Stomach (tissue), 9 donors: ENCODE measurements around the gene CENPT. TPM values are rescaled to one million over a fixed set of nuclear protein-coding genes. Genes with fewer than 3 reads are reported as not detected.
"Not testable (repeated sequence)": the region's sequence is repeated elsewhere in the genome, so short reads cannot be mapped to it uniquely, and the experiment has no call there.

Source experiments
- DNase-seq, 2 donors: peaks; one replicate each; pipeline versions ENCODE4 v3.0.0 to v3.0.0-alpha.2; 2013 to 2019
- H3K27ac ChIP-seq, 5 donors: fragments of 200-600 bp in 4 of 5; sonication (generic) in 4 of 5; one replicate each; pipeline ENCODE4 v1.5.1; 2013 to 2019; ENCODE audit warnings: mild to moderate bottlenecking in 1 of 5, moderate library complexity in 1 of 5
- H3K27me3 ChIP-seq, 3 donors: fragments of 200-600 bp; sonication (generic); one replicate each; pipeline ENCODE4 v1.5.1; 2017 to 2019; ENCODE audit warnings: mixed run types in 1 of 3
- H3K36me3 ChIP-seq, 4 donors: fragments of 200-600 bp; sonication (generic); 1 replicate in 3 of 4; 2 replicates in 1 of 4; pipeline ENCODE4 v1.5.1; 2016 to 2019
- H3K4me1 ChIP-seq, 4 donors: fragments of 200-600 bp; sonication (generic); one replicate each; pipeline ENCODE4 v1.5.1; 2016 to 2019
- H3K4me3 ChIP-seq, 4 donors: fragments of 200-600 bp; sonication (generic) in 3 of 4; one replicate each; pipeline ENCODE4 v1.5.1; 2016 to 2019; ENCODE audit warnings: mild to moderate bottlenecking in 1 of 4
- H3K9me3 ChIP-seq, 4 donors: fragments of 200-600 bp; sonication (generic); one replicate each; pipeline ENCODE4 v1.5.1; 2016 to 2019
- EP300 ChIP-seq: sonication (generic); formaldehyde crosslinking; IDR thresholded peaks from one replicate; pipeline ENCODE4 v1.6.1; 2017; ENCODE audit warnings: antibody characterized with exemption
- POLR2A ChIP-seq, 4 donors: fragments of 450-650 bp; IDR thresholded peaks; one replicate each; pipeline ENCODE4 v1.6.1; 2016; ENCODE audit warnings: antibody characterized with exemption in 4 of 4, control low read depth in 2 of 4, mild to moderate bottlenecking in 1 of 4, moderate library complexity in 1 of 4
- POLR2AphosphoS5 ChIP-seq, 3 donors: sonication (generic); formaldehyde crosslinking; IDR thresholded peaks; one replicate each; pipeline ENCODE4 v1.6.1; 2016; ENCODE audit warnings: antibody characterized with exemption in 3 of 3
- WGBS, 5 donors: extraction: QIAGEN DNeasy Blood & Tissue Kit in 3 of 5; methylation state at CpG; one replicate each; pipeline versions ENCODE4 v1.1.5 to v1.1.7; 2013 to 2018; 5-methylcytosine and 5-hydroxymethylcytosine counted together
- intact Hi-C: fragments of 100-400 bp; cut with DNase I; formaldehyde crosslinking; loops from one replicate; pipeline ENCODE4 v1.15.1; 2023; ENCODE audit warnings: low total_unique reads
- polyA plus RNA-seq, 3 donors: library from polyadenylated mRNA; stranded (reverse); fragments of 200-250 nt; gene quantifications; one replicate each; pipeline ENCODE4 v1.2.3, GENCODE V29; 2013
- total RNA-seq, 5 donors: library from RNA; depleted of rRNA; stranded (reverse); fragments of >200 nt; gene quantifications; one replicate each; pipeline versions ENCODE4 v1.1.0 to v1.2.3, GENCODE V29; 2014 to 2016
- TF ChIP-seq, protein P1 (sequence below), 7 experiments: fragments of 450-650 bp in 4 of 7; fragments of 200-600 bp in 3 of 7; sonication (generic) in 3 of 7; IDR thresholded peaks; one replicate each; pipeline ENCODE4 v1.5.1; 2016 to 2019; ENCODE audit warnings: antibody characterized with exemption in 7 of 7, control low read depth in 2 of 7, mild to moderate bottlenecking in 1 of 7
- donor health status: healthy with polysubstance abuse.
- donor health status: Bipolar disorder and iron deficiency.
- donor health status: healthy.

The CENPT gene
- total and polyA plus RNA-seq, 8 donors: 27.4 to 80.7 (median 56.5) TPM

DNA sequence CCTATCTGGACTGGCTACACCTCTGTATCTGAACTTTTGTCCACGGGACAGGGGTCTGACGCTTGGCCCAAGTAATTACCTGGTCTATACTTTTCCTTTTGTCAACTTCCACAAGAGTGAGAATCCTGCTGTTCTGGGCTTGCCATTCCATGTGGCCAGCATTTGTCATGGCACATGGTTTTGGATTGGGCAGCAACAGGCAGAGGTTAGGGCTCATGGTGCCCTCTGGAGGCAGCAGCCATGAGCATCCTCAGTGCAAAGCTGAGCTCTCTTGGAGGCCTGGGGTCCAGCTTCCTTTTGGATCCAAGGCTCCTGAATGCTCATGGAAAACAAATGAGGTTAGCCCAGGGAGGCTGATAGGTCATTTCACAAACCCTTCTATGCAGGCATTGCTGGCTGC, 17.8 kb upstream of the CENPT start:
- H3K27ac ChIP-seq: no peak overlapping the region
- intact Hi-C loops: no loop called here
- H3K4me1 ChIP-seq: peaks cover 25 to 38% (median 29%) of the 10 kb centered on the region in 4 donors
- no peaks in the 10 kb centered on the region for H3K27me3 ChIP-seq
- H3K36me3 ChIP-seq: peaks cover 39 to 64% (median 60%) of the 10 kb centered on the region in 4 donors
- no peaks in the 10 kb centered on the region for H3K9me3 ChIP-seq
- DNase-seq: peak; percentile 34 to 55
- TF ChIP-seq POLR2A (IDR thresholded peaks at IDR 0.05) (no peak), POLR2AphosphoS5 (IDR thresholded peaks at IDR 0.05) (no peak), EP300 (no peak)
- TF ChIP-seq, protein P1, sequence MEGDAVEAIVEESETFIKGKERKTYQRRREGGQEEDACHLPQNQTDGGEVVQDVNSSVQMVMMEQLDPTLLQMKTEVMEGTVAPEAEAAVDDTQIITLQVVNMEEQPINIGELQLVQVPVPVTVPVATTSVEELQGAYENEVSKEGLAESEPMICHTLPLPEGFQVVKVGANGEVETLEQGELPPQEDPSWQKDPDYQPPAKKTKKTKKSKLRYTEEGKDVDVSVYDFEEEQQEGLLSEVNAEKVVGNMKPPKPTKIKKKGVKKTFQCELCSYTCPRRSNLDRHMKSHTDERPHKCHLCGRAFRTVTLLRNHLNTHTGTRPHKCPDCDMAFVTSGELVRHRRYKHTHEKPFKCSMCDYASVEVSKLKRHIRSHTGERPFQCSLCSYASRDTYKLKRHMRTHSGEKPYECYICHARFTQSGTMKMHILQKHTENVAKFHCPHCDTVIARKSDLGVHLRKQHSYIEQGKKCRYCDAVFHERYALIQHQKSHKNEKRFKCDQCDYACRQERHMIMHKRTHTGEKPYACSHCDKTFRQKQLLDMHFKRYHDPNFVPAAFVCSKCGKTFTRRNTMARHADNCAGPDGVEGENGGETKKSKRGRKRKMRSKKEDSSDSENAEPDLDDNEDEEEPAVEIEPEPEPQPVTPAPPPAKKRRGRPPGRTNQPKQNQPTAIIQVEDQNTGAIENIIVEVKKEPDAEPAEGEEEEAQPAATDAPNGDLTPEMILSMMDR (IDR thresholded peaks at IDR 0.05): peak in 1 of 7 experiments; percentile 10
- H3K4me3 ChIP-seq: no peak overlapping the region
- 92 to 97% (median 96%) methylated on average over 2 of the region's 2 CpGs for WGBS, 5 donors

DNA sequence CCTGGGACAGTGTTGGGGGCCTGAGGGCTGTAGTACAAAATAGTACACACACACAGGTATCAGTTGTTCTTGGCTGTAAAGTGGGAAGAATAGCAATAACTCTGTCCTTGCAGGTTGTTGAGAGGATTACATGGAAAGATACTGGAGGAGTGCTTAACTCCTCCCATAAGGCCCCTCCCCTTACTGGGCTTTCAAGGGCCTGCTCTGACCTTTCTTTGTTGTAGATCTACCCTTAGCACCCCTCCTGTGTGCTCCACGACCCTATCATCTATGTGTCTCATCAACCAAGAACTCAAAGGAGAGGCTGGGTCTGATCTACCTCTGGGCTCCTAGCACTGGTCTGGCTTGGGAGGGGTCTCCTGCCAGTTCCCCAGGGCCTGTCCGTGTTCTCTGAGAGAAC, 17.1 kb upstream of the CENPT start:
- intact Hi-C loops: no loop called here
- Histone ChIP-seq H3K36me3 (peaks cover 34 to 58% (median 54%) of the 10 kb centered on the region in 4 donors), H3K27ac (no peak overlapping the region)

DNA sequence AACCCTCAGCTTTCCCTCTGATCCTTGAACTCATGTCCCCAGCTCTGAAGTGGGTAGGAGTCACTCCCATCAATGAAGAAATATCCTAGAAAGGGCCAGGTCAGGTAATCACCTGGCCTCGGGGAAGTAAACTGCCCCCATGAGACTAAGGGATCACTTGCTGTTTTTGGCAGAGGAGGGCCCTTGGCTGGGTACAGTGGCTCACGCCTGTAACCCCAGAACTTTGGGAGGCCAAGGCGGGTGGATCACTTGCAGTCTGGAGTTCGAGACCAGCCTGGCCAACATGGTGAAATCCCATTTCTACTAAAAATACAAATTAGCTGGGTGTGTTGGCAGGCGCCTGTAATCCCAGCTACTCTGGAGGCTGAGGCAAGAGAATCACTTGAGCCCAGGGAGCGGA, 16.6 kb upstream of the CENPT start:
- peaks cover 25 to 46% (median 31%) of the 10 kb centered on the region in 4 donors for H3K4me1 ChIP-seq
- peak overlapping the region; percentile 49 to 78 (median 72) for H3K27ac ChIP-seq
- peaks cover 31 to 53% (median 49%) of the 10 kb centered on the region in 4 donors for H3K36me3 ChIP-seq
- H3K27me3 ChIP-seq, intact Hi-C loops, DNase-seq, H3K4me3 ChIP-seq, H3K9me3 ChIP-seq: not testable (repeated sequence)
- WGBS, 5 donors: 84 to 99% (median 96%) methylated on average over 5 to 6 of the region's 6 CpGs

More for the DNA sequence above, 17.1 kb upstream of the CENPT start:
- H3K27me3 ChIP-seq: no peaks in the 10 kb centered on the region
- 80 to 91% (median 87%) methylated on average over 2 of the region's 2 CpGs for WGBS, 5 donors
- no peak for DNase-seq
- TF ChIP-seq POLR2A (IDR thresholded peaks at IDR 0.05) (no peak), EP300 (no peak), POLR2AphosphoS5 (IDR thresholded peaks at IDR 0.05) (no peak)
- TF ChIP-seq, protein P1 (IDR thresholded peaks at IDR 0.05): no peak
- peaks cover 25 to 44% (median 31%) of the 10 kb centered on the region in 4 donors for H3K4me1 ChIP-seq
- no peak overlapping the region for H3K4me3 ChIP-seq
- no peaks in the 10 kb centered on the region for H3K9me3 ChIP-seq

DNA sequence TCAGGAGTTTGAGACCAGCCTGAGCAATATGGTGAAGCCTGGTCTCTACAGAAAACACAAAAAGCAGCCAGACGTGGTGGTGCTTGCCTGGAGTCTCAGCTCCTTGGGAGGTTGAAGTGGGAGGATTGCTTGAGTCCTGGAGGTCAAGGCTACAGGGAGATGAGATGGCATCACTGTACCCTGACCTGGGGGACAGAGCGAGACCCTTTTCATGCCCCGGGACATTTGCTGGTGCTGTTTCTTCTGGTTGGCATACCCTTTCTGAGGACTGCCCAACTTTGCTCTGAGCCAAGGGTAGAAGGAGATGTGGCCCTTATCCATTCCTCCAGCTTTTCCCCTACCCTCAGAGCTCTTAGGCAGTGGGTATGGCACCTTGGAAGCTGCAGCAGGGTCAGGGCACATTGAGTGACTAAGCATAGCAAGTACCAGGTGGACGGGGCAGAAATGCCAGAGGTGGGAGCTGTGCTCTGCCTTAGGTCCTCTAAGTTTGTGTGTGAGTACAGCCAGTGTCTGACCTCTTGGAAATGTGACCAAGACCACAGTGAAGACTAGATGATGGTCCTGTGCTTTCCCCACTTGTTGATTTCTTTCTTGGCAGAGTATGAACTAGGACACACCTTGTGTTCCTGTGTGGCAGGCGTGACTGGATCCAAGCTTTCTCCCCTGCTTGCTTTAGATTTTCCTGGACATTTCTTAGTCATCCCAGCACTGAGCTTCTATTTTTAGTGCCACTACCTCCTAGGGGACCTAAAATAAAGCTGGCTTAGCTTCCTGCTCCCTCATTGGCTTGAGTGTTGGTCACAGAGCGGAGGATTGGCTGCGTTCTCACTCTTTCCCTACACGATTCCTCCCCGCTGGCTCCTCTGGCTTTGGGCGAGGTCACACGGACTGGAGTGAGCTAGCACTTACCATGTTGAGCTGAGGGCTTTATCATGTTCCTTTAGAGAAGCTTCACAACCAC, 15.4 kb upstream of the CENPT start:
- H3K4me1 ChIP-seq: peaks cover 30 to 58% (median 39%) of the 10 kb centered on the region in 4 donors
- 66 to 78% (median 74%) methylated on average over 11 of the region's 11 CpGs for WGBS, 5 donors
- peak; percentile 37 to 53 for DNase-seq
- intact Hi-C loops: no loop called here
- H3K36me3 ChIP-seq: peaks cover 20 to 41% (median 37%) of the 10 kb centered on the region in 4 donors
- no peak overlapping the region for H3K4me3 ChIP-seq
- H3K9me3 ChIP-seq: no peaks in the 10 kb centered on the region
- TF ChIP-seq POLR2A (IDR thresholded peaks at IDR 0.05): no peak
- peak in 1 of 3 donors; percentile 61 for TF ChIP-seq POLR2AphosphoS5 (IDR thresholded peaks at IDR 0.05)
- H3K27me3 ChIP-seq: no peaks in the 10 kb centered on the region
- peak overlapping the region; percentile 49 to 78 (median 72) for H3K27ac ChIP-seq

DNA sequence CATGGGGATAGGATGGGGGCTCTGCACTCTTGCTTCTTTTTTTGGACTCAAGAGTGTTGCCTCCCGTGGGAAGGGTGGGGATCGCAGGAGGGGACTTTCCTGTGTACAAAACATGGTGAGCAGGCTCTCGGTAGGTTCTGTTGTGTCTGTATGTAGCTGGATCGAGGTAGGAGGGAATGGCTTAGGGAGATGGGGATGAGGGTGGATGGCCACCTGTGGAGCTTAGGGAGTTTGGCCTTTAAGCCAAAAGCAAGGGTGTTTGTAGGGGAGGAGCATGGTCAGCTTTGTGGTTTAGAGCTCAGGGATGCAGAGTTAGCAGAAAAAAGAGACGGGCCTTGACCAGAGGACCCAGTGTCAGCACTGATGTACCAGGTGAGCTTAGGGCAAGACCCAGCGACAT, 14.4 kb upstream of the CENPT start:
- Histone ChIP-seq H3K4me3 (no peak overlapping the region), H3K36me3 (peaks cover 14 to 31% (median 27%) of the 10 kb centered on the region in 4 donors), H3K27ac (peak overlapping the region in 3 of 5 donors; percentile 72 to 78 (median 77)), H3K4me1 (peaks cover 41 to 68% (median 50%) of the 10 kb centered on the region in 4 donors), H3K27me3 (no peaks in the 10 kb centered on the region), H3K9me3 (no peaks in the 10 kb centered on the region)
- WGBS, 5 donors: 80 to 89% (median 89%) methylated on average over 6 of the region's 6 CpGs
- TF ChIP-seq EP300 (no peak), POLR2A (IDR thresholded peaks at IDR 0.05) (no peak), POLR2AphosphoS5 (IDR thresholded peaks at IDR 0.05) (no peak)
- TF ChIP-seq, protein P1 (IDR thresholded peaks at IDR 0.05): no peak
- intact Hi-C loops: no loop called here
- no peak for DNase-seq
